Retinal pigment epithelial cell (primary cell): Measurements from ENCODE around the gene AGAP1.
"Not testable (repeated sequence)": the region's sequence is repeated elsewhere in the genome, so short reads cannot be mapped to it uniquely, and the experiment has no call there.

Experiments used
- DNase-seq: peaks from one replicate; pipeline ENCODE4 v3.0.0-alpha.2; 2010; ENCODE audit warnings: low read depth
- H3K4me3 ChIP-seq: 2 replicates; pipeline ENCODE4 v1.5.1; 2011; ENCODE audit warnings: mild to moderate bottlenecking, low read length, control low read depth, moderate library complexity
- TF ChIP-seq, protein P1 (sequence below): conservative IDR thresholded peaks from 2 replicates; pipeline ENCODE4 v1.5.1; 2011; ENCODE audit warnings: low read depth, low read length, control low read depth, inconsistent platforms

Gene AGAP1

DNA sequence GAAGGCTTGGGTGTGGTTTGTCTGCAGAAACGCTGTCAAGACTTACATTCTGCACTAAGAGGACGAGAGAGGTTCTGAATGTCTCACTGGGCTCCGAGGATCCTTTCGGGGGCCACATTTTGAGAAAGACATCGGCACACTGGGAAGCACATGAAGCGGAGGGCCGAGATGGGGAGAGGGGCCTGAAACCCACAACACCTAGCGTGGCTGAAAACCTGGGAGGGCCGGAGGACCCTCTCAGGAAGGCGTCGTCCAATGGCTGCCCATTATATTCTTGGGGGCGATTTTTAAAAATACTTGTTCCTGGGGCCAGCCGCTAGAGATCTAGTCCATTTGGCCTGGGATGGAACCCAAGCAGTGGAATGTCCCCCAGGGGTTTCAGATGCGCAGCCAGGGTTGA is 444.8 kb downstream of the AGAP1 start:
- TF ChIP-seq, protein P1, sequence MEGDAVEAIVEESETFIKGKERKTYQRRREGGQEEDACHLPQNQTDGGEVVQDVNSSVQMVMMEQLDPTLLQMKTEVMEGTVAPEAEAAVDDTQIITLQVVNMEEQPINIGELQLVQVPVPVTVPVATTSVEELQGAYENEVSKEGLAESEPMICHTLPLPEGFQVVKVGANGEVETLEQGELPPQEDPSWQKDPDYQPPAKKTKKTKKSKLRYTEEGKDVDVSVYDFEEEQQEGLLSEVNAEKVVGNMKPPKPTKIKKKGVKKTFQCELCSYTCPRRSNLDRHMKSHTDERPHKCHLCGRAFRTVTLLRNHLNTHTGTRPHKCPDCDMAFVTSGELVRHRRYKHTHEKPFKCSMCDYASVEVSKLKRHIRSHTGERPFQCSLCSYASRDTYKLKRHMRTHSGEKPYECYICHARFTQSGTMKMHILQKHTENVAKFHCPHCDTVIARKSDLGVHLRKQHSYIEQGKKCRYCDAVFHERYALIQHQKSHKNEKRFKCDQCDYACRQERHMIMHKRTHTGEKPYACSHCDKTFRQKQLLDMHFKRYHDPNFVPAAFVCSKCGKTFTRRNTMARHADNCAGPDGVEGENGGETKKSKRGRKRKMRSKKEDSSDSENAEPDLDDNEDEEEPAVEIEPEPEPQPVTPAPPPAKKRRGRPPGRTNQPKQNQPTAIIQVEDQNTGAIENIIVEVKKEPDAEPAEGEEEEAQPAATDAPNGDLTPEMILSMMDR: no peak
- DNase-seq: no peak
- no peak overlapping the region for H3K4me3 ChIP-seq

DNA sequence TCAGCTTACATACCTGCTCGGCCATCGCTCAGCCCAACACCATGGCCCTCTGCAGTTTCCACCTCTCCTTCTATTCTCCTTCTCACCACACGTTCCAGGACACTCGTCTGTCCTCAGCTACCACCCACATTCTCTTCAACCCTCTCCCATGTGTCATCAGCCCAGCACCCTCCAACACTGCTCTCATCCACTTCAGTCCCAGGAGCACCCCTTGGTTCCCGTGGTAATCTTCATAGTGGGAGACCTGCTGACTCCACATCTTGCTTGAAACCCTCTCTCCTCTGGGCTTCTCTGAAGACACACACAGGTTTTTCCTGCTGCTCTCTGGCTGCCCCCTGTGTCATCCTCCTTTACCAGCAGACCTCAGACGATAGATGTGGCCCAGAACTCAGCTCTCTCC is 445.6 kb downstream of the AGAP1 start:
- H3K4me3 ChIP-seq: no peak overlapping the region
- TF ChIP-seq, protein P1: no peak
- DNase-seq: no peak

DNA sequence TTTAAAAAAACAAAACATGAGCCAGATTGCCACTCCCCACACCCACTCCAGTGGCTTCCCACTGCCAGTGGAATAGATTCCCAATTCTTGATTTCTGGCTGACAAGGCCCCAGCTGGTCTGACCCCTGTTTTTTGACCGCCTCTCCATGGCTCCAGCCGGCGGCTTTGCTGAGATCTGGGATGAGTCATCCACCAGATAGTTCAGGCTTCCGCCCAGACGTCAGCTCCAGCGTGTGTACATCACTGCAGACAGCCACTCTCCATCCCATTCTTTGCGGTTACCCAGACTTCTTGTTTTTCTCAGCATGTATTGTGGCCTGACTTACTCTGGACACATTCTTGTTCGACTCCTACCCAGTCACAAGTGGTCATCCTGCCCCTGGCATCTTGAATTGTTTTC is 446.5 kb downstream of the AGAP1 start:
- DNase-seq: peak; percentile 9
- TF ChIP-seq, protein P1: no peak
- no peak overlapping the region for H3K4me3 ChIP-seq

DNA sequence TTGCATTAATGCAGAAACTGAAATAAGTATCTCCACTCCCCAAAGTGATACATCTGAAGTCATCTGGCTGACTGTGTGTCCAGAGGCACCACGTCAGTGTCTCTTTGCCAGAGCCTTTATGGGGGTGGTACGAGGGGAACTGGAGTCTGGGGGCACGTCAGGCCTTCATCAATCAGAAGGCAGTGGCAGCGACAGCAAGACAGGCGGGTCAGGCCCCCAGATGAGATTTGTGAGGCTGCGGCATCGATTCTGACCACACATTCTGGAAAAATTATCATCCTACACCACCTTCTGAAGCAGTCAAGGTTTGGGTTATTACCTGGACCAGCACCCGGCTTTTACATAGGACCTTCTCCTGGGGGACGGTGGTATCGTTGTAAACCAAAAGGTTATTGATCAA is 450.7 kb downstream of the AGAP1 start:
- no peak for DNase-seq

DNA sequence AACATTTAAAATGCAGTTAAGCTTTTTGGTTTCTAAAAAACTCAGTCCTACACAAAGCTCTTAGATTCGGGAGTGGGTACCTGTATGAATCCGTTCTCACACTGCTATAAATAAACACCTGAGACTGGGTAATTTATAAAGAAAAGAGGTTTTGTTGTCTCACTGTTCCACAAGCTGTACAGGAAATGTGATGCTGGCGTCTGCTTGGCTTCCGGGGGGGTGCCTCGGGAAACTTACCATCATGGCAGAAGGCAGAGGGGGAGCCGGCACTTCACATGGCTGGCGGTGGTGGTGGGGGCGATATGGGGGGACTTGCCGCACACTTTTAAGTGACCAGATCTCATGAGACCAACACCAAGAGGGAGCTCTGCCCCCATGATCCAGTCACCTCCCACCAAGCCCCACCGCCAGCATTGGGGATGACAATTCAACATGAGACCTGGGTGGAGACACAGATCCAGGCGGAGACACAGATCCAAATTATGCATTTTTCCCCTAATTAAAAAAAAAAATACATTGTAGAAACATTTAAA is 451.8 kb downstream of the AGAP1 start:
- TF ChIP-seq, protein P1: no peak
- H3K4me3 ChIP-seq: no peak overlapping the region
- no peak for DNase-seq

More for the DNA sequence above, 450.7 kb downstream of the AGAP1 start:
- no peak overlapping the region for H3K4me3 ChIP-seq
- TF ChIP-seq, protein P1: no peak

DNA sequence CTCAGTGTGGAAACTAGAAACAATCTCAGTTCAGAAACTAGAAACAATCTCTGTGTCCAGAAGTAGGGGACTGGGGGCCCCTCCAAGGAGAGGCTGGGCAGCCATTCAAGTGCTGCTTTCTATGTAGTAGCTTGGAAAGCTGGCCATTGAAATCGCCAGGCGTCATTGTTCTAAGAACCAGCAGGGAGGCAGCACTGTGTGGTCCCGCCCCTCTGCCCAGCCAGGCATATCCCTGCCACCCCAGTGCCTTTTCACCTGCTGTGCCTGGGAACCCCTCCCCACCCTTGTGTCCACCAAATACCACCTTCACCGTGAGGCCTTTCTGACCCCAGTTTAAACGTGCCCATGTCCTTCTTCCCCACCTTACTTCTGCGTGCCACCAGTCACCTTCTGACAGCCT is 452.7 kb downstream of the AGAP1 start:
- H3K4me3 ChIP-seq: no peak overlapping the region
- DNase-seq: no peak
- TF ChIP-seq, protein P1: no peak

DNA sequence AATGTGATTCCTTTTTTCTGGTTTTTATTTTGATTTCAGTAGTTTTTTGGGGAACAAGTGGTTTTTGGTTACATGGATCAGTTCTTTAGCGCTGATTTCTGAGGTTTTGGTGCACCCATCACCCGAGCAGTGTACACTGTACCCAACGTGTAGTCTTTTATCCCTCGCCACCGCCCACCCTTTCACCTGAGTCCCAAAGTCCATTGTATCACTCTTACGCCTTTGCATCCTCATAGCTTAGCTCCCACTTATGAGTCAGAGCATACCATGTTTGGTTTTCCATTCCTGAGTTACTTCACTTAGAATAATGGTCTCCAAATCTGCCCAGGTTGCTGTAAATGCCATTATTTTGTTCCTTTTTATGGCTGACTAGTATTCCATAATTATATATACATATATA is 453.2 kb downstream of the AGAP1 start:
- DNase-seq, H3K4me3 ChIP-seq: not testable (repeated sequence)
